Adrenal gland (tissue), 12 donors: ENCODE data around the gene DMD. TPM values are rescaled to one million over a fixed set of nuclear protein-coding genes. Genes with fewer than 3 reads are reported as not detected.
"Not testable (repeated sequence)": the region's sequence is repeated elsewhere in the genome, so short reads cannot be mapped to it uniquely, and the experiment has no call there.

Experiments
- DNase-seq, 7 donors: peaks; one replicate each; pipeline ENCODE4 v3.0.0-alpha.2; 2019 to 2020
- H3K27ac ChIP-seq, 5 donors: fragments of 200-600 bp; sonication (generic) in 4 of 5; 1 replicate in 3 of 5; 2 replicates in 2 of 5; pipeline versions ENCODE4 v1.5.1 to v1.8.0; 2016 to 2020; ENCODE audit warnings: mild to moderate bottlenecking in 1 of 5
- H3K27me3 ChIP-seq: fragments of 200-600 bp; 2 replicates; pipeline ENCODE4 v1.8.0; 2021
- H3K36me3 ChIP-seq, 2 donors: fragments of 200-600 bp; replicated peaks in 1 of 2; 1 replicate in 1 of 2; 2 replicates in 1 of 2; pipeline versions ENCODE4 v1.5.1 to v1.8.0; 2018 to 2022
- H3K4me1 ChIP-seq, 2 donors: fragments of 200-600 bp; replicated peaks in 1 of 2; 1 replicate in 1 of 2; 2 replicates in 1 of 2; pipeline versions ENCODE4 v1.5.1 to v1.8.0; 2018 to 2021
- H3K4me3 ChIP-seq, 4 donors: fragments of 200-600 bp; sonication (generic) in 3 of 4; one replicate each; pipeline ENCODE4 v1.5.1; 2016 to 2018
- H3K9me3 ChIP-seq, 3 donors: fragments of 200-600 bp; sonication (generic) in 1 of 3; replicated peaks in 1 of 3; 1 replicate in 2 of 3; 2 replicates in 1 of 3; pipeline versions ENCODE4 v1.5.1 to v1.8.0; 2016 to 2021
- POLR2A ChIP-seq, 2 donors: fragments of 450-650 bp; IDR thresholded peaks; one replicate each; pipeline ENCODE4 v1.6.1; 2017; ENCODE audit warnings: antibody characterized with exemption in 2 of 2, mild to moderate bottlenecking in 2 of 2, moderate library complexity in 1 of 2
- WGBS, 4 donors: extraction: QIAGEN DNeasy Blood & Tissue Kit in 2 of 4; methylation state at CpG; one replicate each; pipeline versions ENCODE4 v1.1.5 to v1.1.7; 2013 to 2017; 5-methylcytosine and 5-hydroxymethylcytosine counted together
- intact Hi-C, 2 donors: fragments of 100-400 bp; cut with DNase I; formaldehyde crosslinking; loops; one replicate each; pipeline versions ENCODE4 v1.14.1 to v1.15.0; 2022 to 2023
- polyA plus RNA-seq, 3 donors: library from polyadenylated mRNA; stranded (reverse); fragments of 200-250 nt in 2 of 3; fragments of 350-450 nt in 1 of 3; fragmentation: Illumina TruSeq in 1 of 3; extraction: RNeasy Lipid Tissue Mini Kit (QIAGEN cat#74804) in 1 of 3; gene quantifications; one replicate each; pipeline ENCODE4 v1.2.3, GENCODE V29; 2013 to 2014
- total RNA-seq, 9 donors: library from RNA; depleted of rRNA in 4 of 9; stranded (reverse); fragments of >200 nt in 4 of 9; fragments of 120-200 nt in 1 of 9; fragmentation: NEBNext Ultra II Directional in 1 of 9; extraction: Animal tissue kit (Norgen Biotek cat#: 25700) in 1 of 9; gene quantifications; one replicate each; pipeline versions ENCODE4 v1.1.0 to v1.2.4, GENCODE V29; 2013 to 2023
- TF ChIP-seq, protein P1 (sequence below), 6 experiments: fragments of 450-650 bp in 4 of 6; fragments of 200-600 bp in 2 of 6; sonication (generic) in 1 of 6; IDR thresholded peaks; 1 replicate in 5 of 6; 2 replicates in 1 of 6; pipeline versions ENCODE4 v1.5.1 to v1.8.0; 2016 to 2021; ENCODE audit warnings: antibody characterized with exemption in 6 of 6, mild to moderate bottlenecking in 2 of 6, moderate library complexity in 1 of 6
- donor health status: healthy with polysubstance abuse.
- donor health status: Bipolar disorder and iron deficiency.
- donor health status: DM: yes; HTN: yes; CAD: no.
- donor health status: DM: no; HTN: no; CAD: no.
- donor health status: DM: no; HTN: no; CAD: no.
- donor health status: DM: yes; HTN: yes; CAD: no.

Gene DMD
- total and polyA plus RNA-seq, 12 donors: 14.6 to 89.7 (median 36.2) TPM

DNA sequence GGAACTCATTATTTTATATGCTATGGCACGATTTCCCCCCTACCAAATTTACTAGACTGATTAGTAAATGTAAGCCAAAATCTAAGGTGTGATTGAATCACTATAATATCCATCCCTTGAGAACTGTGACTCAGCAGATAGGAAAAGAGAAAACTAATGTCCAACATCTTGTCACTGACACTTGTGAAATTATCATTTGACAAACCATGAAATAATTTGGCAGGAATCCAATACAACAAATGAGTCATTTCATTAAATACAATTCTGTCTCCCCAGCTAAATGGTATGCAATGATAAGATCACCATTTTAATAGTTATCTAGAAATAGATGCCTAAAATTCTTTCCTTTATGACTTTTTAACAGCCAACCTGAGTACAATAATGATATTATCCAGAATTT, 462.3 kb downstream of the DMD start:
- 40 to 71% (median 59%) methylated on average over 1 of the region's 1 CpG for WGBS, 4 donors
- H3K4me1 ChIP-seq: no peaks in the 10 kb centered on the region
- no peak overlapping the region for H3K4me3 ChIP-seq
- H3K27me3 ChIP-seq: no peaks in the 10 kb centered on the region
- no peak overlapping the region for H3K27ac ChIP-seq
- TF ChIP-seq POLR2A (IDR thresholded peaks at IDR 0.05): no peak
- no peaks in the 10 kb centered on the region for H3K9me3 ChIP-seq
- H3K36me3 ChIP-seq: no peaks in the 10 kb centered on the region
- intact Hi-C loops: no loop called here
- no peak for DNase-seq

DNA sequence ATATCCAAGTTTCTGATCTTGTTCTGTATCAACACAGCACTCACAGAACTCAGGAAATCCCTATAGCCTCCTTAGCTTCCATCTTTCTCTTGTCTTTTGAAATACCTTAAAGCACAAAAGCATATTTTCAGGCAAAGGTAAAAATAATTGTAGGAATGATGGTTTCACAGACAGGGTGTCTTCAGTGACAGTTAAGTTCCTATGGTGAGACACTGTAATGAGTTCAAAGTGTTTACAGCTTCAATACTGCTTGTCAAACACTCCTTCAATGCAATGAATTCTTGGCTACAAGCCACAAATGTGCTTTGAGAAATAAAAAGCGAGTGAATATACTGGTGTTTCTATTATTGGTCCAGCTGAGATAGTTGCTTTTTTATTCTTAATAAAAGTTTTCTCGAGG, 466.0 kb downstream of the DMD start:
- no peak for TF ChIP-seq POLR2A (IDR thresholded peaks at IDR 0.05)
- TF ChIP-seq, protein P1, sequence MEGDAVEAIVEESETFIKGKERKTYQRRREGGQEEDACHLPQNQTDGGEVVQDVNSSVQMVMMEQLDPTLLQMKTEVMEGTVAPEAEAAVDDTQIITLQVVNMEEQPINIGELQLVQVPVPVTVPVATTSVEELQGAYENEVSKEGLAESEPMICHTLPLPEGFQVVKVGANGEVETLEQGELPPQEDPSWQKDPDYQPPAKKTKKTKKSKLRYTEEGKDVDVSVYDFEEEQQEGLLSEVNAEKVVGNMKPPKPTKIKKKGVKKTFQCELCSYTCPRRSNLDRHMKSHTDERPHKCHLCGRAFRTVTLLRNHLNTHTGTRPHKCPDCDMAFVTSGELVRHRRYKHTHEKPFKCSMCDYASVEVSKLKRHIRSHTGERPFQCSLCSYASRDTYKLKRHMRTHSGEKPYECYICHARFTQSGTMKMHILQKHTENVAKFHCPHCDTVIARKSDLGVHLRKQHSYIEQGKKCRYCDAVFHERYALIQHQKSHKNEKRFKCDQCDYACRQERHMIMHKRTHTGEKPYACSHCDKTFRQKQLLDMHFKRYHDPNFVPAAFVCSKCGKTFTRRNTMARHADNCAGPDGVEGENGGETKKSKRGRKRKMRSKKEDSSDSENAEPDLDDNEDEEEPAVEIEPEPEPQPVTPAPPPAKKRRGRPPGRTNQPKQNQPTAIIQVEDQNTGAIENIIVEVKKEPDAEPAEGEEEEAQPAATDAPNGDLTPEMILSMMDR (IDR thresholded peaks at IDR 0.05): no peak
- Histone ChIP-seq H3K9me3 (no peaks in the 10 kb centered on the region), H3K4me3 (no peak overlapping the region), H3K36me3 (no peaks in the 10 kb centered on the region), H3K27me3 (no peaks in the 10 kb centered on the region), H3K27ac (no peak overlapping the region), H3K4me1 (no peaks in the 10 kb centered on the region)
- intact Hi-C loops: no loop called here
- DNase-seq: no peak
- 45 to 68% (median 59%) methylated on average over 2 of the region's 2 CpGs for WGBS, 4 donors

DNA sequence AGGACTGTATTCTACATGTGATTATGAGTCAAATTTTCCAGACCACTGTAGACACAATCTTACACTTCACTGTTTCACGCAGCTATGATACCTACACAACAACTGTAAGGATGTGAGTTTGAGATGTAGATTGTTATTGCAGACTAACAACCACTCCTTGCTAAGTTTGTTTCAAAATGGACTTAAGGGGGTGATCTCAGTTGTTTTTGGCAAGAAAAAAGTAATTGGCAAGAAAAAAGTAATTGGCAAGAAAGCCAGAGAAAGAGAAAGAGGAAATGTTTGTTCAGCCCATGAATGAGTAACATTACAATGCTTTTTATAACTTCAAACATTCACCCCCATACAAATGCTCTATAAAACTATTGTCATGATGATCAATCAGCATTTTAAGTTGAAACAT, 466.4 kb downstream of the DMD start:
- H3K4me3 ChIP-seq: no peak overlapping the region
- intact Hi-C loops: no loop called here
- WGBS, 4 donors: 83 to 90% (median 86%) methylated on average over 1 of the region's 1 CpG
- H3K9me3 ChIP-seq: no peaks in the 10 kb centered on the region
- TF ChIP-seq POLR2A (IDR thresholded peaks at IDR 0.05): no peak
- TF ChIP-seq, protein P1 (IDR thresholded peaks at IDR 0.05): no peak
- no peaks in the 10 kb centered on the region for H3K27me3 ChIP-seq
- H3K4me1 ChIP-seq: no peaks in the 10 kb centered on the region
- DNase-seq: no peak
- no peak overlapping the region for H3K27ac ChIP-seq
- no peaks in the 10 kb centered on the region for H3K36me3 ChIP-seq

DNA sequence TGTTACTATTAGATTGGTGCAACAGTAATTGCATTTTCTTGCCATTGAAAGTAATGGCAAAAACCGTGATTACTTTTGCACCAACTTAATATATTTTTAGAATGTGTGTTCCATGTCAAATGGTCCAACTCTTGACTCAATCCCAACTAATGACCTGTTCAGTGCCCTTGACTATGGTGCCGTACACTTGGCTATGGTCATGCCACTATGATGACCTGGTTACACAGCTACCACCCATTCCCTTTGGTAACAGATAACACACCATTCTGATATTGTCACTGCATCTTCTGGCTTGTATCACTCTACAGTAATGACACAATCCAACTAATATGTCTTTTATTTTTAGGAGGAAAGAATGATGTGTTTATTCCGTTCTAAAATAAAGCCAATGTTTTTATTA, 469.4 kb downstream of the DMD start:
- no peak for DNase-seq
- no peak overlapping the region for H3K4me3 ChIP-seq
- TF ChIP-seq POLR2A (IDR thresholded peaks at IDR 0.05): no peak
- TF ChIP-seq, protein P1 (IDR thresholded peaks at IDR 0.05): no peak
- 81 to 95% (median 90%) methylated on average over 3 of the region's 3 CpGs for WGBS, 4 donors
- H3K9me3 ChIP-seq: no peaks in the 10 kb centered on the region
- H3K27me3 ChIP-seq: no peaks in the 10 kb centered on the region
- no peaks in the 10 kb centered on the region for H3K4me1 ChIP-seq
- no peak overlapping the region for H3K27ac ChIP-seq
- intact Hi-C loops: no loop called here
- H3K36me3 ChIP-seq: no peaks in the 10 kb centered on the region

DNA sequence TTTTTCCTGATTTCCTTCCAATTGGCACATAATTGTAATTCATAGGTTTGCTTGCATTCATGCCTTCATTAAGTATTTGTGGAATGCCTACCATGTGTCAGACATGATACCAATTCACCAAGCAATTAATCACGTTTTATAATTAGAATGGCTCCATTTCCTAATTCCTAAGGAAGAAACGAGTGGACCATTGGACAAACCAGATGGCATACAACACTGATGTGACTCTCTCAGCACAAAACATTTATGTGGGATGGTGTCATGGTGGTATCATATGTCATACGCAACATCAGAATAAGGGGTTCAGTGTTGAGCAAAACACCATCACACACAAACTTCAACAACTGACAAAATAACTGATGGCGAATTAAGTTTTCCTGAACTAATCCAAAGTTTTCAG, 502.8 kb downstream of the DMD start:
- intact Hi-C loops: no loop called here
- Histone ChIP-seq H3K4me1 (no peaks in the 10 kb centered on the region), H3K36me3 (no peaks in the 10 kb centered on the region), H3K9me3 (no peaks in the 10 kb centered on the region), H3K27ac (no peak overlapping the region), H3K4me3 (no peak overlapping the region), H3K27me3 (no peaks in the 10 kb centered on the region)
- 67 to 85% (median 72%) methylated on average over 4 of the region's 4 CpGs for WGBS, 4 donors
- DNase-seq: no peak
- TF ChIP-seq, protein P1 (IDR thresholded peaks at IDR 0.05): no peak
- TF ChIP-seq POLR2A (IDR thresholded peaks at IDR 0.05): no peak

DNA sequence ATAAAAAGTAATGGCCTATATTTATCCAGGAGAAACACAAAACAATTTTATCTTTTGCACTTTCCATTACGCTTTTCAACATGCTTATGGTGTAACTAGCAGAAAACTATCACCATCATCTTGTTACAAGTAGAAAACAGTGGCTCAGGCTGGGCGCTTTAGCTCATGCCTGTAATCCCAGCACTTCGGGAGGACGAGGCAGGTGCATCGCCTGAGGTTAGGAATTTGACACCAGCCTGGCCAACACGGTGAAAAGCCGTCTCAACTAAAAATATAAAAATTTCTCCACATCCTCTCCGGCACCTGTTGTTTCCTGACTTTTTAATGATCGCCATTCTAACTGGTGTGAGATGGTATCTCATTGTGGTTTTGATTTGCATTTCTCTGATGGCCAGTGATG, 506.0 kb downstream of the DMD start:
- H3K4me1 ChIP-seq, H3K4me3 ChIP-seq, H3K27me3 ChIP-seq, intact Hi-C loops, DNase-seq, H3K36me3 ChIP-seq, H3K9me3 ChIP-seq, H3K27ac ChIP-seq: not testable (repeated sequence)
- WGBS, 4 donors: 86 to 95% (median 90%) methylated on average over 9 of the region's 9 CpGs
